HuH-7 (cell line): ENCODE data around the gene LCE1B.

Source experiments
- DNase-seq: peaks from one replicate; pipeline ENCODE4 v3.0.0; 2011; ENCODE audit warnings: low spot score

LCE1B gene

GRCh38 chr1:152861374-152861773 is 49.6 kb downstream of the LCE1B start:
- DNase-seq: no peak
